LNCAP (cell line): ENCODE data around the gene MAST1.

ENCODE experiments used
- TF ChIP-seq, protein P1 (sequence below): fragments of 450-650 bp; IDR thresholded peaks from 2 replicates; pipeline ENCODE4 v1.5.1; 2017; ENCODE audit warnings: mild to moderate bottlenecking

The MAST1 gene

DNA sequence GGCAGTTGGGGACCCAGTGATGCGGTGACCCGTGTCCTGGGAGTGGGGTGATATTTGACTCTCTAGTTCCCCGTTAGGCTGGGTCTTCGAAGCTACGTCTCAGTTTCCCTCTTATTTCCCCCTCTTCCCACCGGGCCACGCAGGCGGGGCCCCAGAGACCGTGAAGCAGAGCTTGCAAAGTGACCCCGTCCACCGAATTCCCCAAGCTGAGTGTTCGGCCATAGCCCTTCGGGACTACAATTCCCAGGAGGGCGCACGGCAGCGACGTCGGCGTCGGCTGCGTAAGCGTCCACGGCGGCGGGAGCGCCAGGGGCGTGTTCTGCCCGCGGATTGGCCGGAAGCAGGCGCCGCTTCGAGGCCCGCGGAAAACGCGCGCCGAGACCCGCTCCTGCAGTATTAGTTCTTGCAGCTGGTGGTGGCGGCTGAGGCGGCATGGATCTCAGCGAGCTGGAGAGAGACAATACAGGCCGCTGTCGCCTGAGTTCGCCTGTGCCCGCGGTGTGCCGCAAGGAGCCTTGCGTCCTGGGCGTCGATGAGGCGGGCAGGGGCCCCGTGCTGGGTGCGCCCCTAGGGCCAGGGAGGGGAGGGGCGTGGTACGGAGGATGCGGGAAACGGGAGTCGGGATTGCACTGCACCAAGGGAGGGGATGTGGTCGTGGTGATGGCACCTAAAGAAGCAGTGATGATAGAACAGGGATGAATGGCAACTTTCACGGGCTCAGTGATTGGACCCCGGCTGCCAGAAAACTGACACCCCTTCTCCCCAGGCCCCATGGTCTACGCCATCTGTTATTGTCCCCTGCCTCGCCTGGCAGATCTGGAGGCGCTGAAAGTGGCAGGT lies 31.9 kb upstream of the MAST1 start, which contains the start of gene RNASEH2A:
Gene RNASEH2A (plus strand): TSS at position 343 of the 840 bp plus-strand sequence. CDS start 90 bp downstream, at position 433.
- TF ChIP-seq, protein P1, sequence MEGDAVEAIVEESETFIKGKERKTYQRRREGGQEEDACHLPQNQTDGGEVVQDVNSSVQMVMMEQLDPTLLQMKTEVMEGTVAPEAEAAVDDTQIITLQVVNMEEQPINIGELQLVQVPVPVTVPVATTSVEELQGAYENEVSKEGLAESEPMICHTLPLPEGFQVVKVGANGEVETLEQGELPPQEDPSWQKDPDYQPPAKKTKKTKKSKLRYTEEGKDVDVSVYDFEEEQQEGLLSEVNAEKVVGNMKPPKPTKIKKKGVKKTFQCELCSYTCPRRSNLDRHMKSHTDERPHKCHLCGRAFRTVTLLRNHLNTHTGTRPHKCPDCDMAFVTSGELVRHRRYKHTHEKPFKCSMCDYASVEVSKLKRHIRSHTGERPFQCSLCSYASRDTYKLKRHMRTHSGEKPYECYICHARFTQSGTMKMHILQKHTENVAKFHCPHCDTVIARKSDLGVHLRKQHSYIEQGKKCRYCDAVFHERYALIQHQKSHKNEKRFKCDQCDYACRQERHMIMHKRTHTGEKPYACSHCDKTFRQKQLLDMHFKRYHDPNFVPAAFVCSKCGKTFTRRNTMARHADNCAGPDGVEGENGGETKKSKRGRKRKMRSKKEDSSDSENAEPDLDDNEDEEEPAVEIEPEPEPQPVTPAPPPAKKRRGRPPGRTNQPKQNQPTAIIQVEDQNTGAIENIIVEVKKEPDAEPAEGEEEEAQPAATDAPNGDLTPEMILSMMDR: no peak

DNA sequence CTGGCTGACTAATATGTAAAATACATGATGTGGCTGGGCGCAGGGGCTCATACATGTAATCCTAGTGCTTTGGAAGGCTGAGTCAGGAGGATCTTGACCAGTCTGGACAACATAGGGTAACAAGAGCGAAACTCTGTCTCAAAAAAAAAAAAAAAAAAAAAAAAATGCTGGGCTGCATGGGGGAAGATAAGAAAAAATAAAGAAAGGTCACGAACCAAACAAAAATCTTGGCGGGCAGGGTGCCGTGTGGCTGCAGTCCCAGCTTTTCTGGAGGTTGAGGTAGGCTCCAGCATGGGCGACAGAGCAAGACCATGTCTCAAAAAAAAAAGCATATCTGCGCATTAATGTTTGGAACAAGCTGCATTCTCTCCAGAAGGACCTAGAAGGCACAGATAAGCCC lies 23.2 kb upstream of the MAST1 start:
- TF ChIP-seq, protein P1: no peak

DNA sequence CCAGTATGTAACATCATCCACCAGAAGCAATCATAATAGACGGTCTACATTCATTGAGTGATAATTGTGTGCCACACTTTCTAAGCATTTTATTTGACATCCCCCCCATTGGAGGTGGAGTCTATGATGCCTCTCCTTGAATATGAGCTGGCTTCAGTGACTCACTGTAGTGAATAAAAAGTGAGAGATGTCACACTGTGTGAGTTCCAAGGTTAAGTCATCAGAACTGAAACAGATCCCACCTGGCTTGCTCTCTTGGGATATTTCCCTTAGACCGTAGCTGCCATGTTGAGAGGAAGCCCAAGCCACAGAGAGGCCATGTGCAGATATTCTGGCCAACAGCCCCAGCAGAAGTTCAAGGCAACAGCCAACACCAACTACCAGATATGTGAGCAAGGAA lies 16.6 kb upstream of the MAST1 start:
- TF ChIP-seq, protein P1: no peak

DNA sequence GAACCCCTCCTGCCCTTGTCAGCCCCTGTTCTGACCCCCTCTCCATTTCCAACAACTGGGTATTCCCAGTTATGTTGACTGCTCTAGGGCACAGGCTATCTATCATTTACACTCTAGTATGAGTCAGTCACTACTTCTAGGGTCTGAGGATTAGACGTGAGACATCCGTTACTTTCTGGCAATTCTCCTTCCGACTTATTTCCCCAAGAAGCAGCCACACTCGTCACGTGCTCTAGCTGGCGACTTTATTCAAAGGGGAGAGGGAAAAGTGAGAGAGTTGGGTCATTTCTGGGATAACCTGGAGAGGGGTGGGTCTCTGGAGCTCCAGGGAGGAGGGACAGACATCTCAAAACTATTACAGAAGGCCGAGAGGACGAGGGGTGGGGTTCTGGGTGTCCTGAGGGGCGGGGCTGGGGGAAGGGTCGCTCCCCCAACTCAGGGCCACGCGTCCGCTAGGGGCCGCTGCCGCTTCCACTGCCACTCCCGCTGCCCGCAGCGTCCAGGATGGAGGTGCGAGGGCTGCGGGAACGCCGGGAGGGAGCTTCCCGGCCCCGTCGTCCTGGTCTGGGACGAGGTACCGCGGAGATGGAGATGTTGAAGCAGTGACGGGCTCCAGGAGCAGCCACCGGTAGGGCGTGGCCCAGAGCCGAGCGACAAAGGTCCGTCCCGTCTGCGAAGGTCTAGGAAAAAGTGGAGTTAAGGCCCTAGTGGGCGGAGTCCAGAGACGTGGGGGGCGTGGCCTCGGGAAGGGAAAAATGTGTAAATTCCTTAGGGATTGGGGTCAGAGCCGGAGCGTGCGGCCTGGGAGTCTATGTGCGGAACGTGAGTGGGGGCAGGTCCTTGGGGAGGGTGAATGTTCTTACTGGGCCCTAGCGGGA lies 12.8 kb upstream of the MAST1 start:
- TF ChIP-seq, protein P1: peak; percentile 51; the same call in 1 of the 2 replicates

DNA sequence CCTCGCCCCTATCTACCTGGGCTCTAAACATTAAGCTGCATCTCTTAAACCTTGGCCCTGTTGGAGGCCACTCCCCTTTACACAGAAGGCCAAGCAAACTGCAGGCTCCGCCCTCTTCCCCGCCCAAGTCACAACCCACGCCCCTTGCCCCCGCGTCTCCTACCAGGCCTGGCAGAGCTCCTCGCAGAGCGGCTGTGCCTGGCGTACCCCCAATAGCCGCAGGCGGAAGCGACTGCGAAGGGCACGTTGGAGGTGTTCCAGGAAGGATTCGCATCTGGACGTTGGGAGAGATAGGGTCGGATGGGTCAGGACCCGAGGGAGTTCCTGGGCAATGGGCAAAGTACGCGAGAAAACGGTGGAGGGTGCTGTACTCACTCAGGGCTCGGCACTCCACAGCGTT lies 9.8 kb upstream of the MAST1 start:
- TF ChIP-seq, protein P1: no peak

DNA sequence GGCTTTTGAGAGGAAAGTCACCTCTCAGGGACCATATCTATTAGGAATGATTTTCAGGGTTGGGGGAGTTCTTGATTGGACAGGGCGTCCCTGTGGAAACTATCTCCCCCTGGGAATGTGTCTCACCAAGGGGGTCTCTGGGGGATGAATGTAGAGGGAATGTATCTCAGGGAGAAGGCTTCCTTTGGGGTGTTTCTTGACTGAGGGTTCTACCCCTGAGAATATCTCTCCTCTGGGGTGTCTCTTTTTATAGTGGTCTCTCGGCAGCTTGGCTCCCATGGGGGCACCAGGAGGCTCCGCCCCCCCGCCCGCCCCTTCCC lies 4.9 kb upstream of the MAST1 start:
- TF ChIP-seq, protein P1: no peak

DNA sequence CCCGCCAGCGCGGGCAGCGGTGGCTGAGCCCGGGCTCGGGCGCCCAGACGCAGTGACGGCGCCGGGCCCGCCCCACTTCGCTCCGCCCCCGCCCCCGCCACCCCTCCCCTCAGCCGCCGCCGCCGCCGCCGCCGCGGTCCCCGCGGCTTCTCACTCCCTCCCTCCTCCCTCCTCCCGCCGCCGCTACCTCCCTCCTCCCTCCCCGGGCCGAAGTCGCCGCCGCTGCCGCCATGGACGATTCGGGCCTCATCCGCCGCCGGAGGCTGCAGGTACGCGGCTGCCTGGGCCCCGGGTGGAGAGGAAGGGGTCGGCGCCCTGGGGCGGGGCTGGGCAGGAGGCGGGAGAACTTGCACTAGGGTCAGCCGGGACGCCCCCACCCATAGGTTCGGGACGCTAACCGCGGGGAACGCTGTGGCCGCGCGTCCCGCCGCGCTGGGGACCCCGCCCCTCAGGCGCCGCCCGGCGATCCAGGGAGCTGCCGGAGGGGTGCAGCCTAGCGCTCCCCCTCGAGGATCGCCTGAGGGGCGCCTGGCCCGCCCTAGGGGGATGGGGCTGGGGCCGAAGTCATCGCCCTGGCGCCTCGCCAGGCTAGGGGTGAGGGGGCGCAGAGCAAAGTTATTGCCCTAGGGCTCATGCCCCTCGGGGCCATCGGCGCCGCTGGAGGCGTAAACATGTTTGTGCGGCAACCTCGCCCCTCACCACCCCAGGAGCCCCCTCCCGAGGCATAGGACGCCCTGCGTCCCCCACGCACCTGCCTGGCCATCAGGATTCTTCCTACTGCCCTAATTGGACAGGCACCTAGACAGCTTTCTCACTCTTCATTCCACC lies 4.4 kb upstream of the MAST1 start:
- TF ChIP-seq, protein P1: no peak
